HEK293 (cell line): ENCODE data around the gene FDX1.

ENCODE experiments used
- CTCF ChIA-PET: fragments of 350-600 bp; formaldehyde crosslinking; extraction: SDS; loops from one replicate; lab custom pipeline; 2021; ENCODE audit warnings: antibody characterized with exemption; lab: Yijun Ruan, JAX
- POLR2A ChIA-PET: fragments of 300-600 bp; formaldehyde crosslinking; extraction: SDS; loops from one replicate; lab custom pipeline; 2020; ENCODE audit warnings: antibody characterized with exemption, inconsistent platforms; lab: Yijun Ruan, JAX
- H3K27ac ChIP-seq: fragments of 200-500 bp; sonication (Bioruptor generic); 2 replicates; pipeline ENCODE4 v1.5.1; 2014; ENCODE audit warnings: low read depth, low read length, control low read depth, inconsistent platforms; ENCODE audit errors: extremely low read depth
- H3K36me3 ChIP-seq, 2 experiments: fragments of 200-500 bp in 1 of 2; sonication (Bioruptor generic) in 1 of 2; 1 replicate in 1 of 2; 2 replicates in 1 of 2; pipeline ENCODE4 v1.5.1; 2014 to 2017; ENCODE audit warnings: inconsistent platforms in 2 of 2, low read length in 2 of 2; ENCODE audit not compliant: control insufficient read depth in 2 of 2, insufficient read depth in 1 of 2
- H3K4me1 ChIP-seq: fragments of 200-500 bp; sonication (Bioruptor generic); 2 replicates; pipeline ENCODE4 v1.5.1; 2014; ENCODE audit warnings: mild to moderate bottlenecking, low read length, inconsistent platforms; ENCODE audit not compliant: control insufficient read depth, insufficient read depth
- H3K4me3 ChIP-seq: 2 replicates; pipeline ENCODE4 v1.5.1; 2011; ENCODE audit warnings: low read depth, mild to moderate bottlenecking, control low read depth, low read length, moderate library complexity
- H3K9me3 ChIP-seq: fragments of 200-500 bp; sonication (Bioruptor generic); 2 replicates; pipeline ENCODE4 v1.5.1; 2014; ENCODE audit warnings: low read depth, low read length, inconsistent platforms; ENCODE audit not compliant: control insufficient read depth, insufficient read depth
- BCL6B ChIP-seq: fragments of 450-650 bp; formaldehyde crosslinking; IDR thresholded peaks from 2 replicates; pipeline ENCODE4 v1.5.1; 2017; ENCODE audit warnings: missing biosample characterization, missing genetic modification characterization
- FEZF1 ChIP-seq: fragments of 450-650 bp; formaldehyde crosslinking; IDR thresholded peaks from 2 replicates; pipeline ENCODE4 v1.5.1; 2016; ENCODE audit warnings: missing biosample characterization, missing genetic modification characterization
- HIC1 ChIP-seq: fragments of 450-650 bp; formaldehyde crosslinking; IDR thresholded peaks from 2 replicates; pipeline ENCODE4 v1.5.1; 2016; ENCODE audit warnings: missing biosample characterization, missing genetic modification characterization
- IKZF3 ChIP-seq: fragments of 450-650 bp; IDR thresholded peaks from 2 replicates; pipeline ENCODE4 v1.5.0; 2018; ENCODE audit warnings: missing biosample characterization, mild to moderate bottlenecking, missing genetic modification characterization, moderate library complexity
- PRDM10 ChIP-seq: fragments of 450-650 bp; formaldehyde crosslinking; IDR thresholded peaks from 2 replicates; pipeline ENCODE4 v1.5.1; 2016; ENCODE audit warnings: missing biosample characterization, missing genetic modification characterization
- ZFP69B ChIP-seq: fragments of 450-650 bp; formaldehyde crosslinking; IDR thresholded peaks from 2 replicates; pipeline ENCODE4 v1.5.1; 2016; ENCODE audit warnings: missing biosample characterization, missing genetic modification characterization
- ZIC2 ChIP-seq: fragments of 450-650 bp; formaldehyde crosslinking; IDR thresholded peaks from 2 replicates; pipeline ENCODE4 v1.5.1; 2016; ENCODE audit warnings: missing biosample characterization, missing genetic modification characterization
- ZNF169 ChIP-seq: fragments of 450-650 bp; formaldehyde crosslinking; IDR thresholded peaks from 2 replicates; pipeline ENCODE4 v1.5.1; 2016; ENCODE audit warnings: missing biosample characterization, missing genetic modification characterization
- ZNF175 ChIP-seq: fragments of 450-650 bp; formaldehyde crosslinking; IDR thresholded peaks from 2 replicates; pipeline ENCODE4 v1.5.1; 2016; ENCODE audit warnings: missing biosample characterization, missing genetic modification characterization
- ZNF280C ChIP-seq: fragments of 450-650 bp; formaldehyde crosslinking; IDR thresholded peaks from 2 replicates; pipeline ENCODE4 v1.5.1; 2016; ENCODE audit warnings: missing biosample characterization, missing genetic modification characterization
- ZNF629 ChIP-seq: fragments of 450-650 bp; formaldehyde crosslinking; IDR thresholded peaks from 2 replicates; pipeline ENCODE4 v1.5.1; 2017; ENCODE audit warnings: missing biosample characterization, missing genetic modification characterization
- ZNF660 ChIP-seq: fragments of 450-650 bp; IDR thresholded peaks from 2 replicates; pipeline ENCODE4 v1.5.1; 2018; ENCODE audit warnings: missing biosample characterization, mild to moderate bottlenecking, missing genetic modification characterization
- ZNF707 ChIP-seq: fragments of 450-650 bp; formaldehyde crosslinking; IDR thresholded peaks from 2 replicates; pipeline ENCODE4 v1.5.1; 2016; ENCODE audit warnings: missing biosample characterization, missing genetic modification characterization
- ZNF76 ChIP-seq: fragments of 450-650 bp; formaldehyde crosslinking; IDR thresholded peaks from 2 replicates; pipeline ENCODE4; 2016; ENCODE audit warnings: low read depth, missing biosample characterization, missing genetic modification characterization, borderline replicate concordance
- ZNF777 ChIP-seq: fragments of 450-650 bp; formaldehyde crosslinking; IDR thresholded peaks from 2 replicates; pipeline ENCODE4 v1.5.1; 2017; ENCODE audit warnings: missing biosample characterization, missing genetic modification characterization, borderline replicate concordance
- ZNF791 ChIP-seq: fragments of 450-650 bp; formaldehyde crosslinking; IDR thresholded peaks from 2 replicates; pipeline ENCODE4 v1.5.1; 2016; ENCODE audit warnings: missing biosample characterization, missing genetic modification characterization
- ZNF837 ChIP-seq: fragments of 450-650 bp; formaldehyde crosslinking; IDR thresholded peaks from 2 replicates; pipeline ENCODE4 v1.5.1; 2016; ENCODE audit warnings: missing biosample characterization, missing genetic modification characterization
- ZSCAN4 ChIP-seq: fragments of 450-650 bp; formaldehyde crosslinking; IDR thresholded peaks from 2 replicates; pipeline ENCODE4 v1.5.1; 2017; ENCODE audit warnings: missing biosample characterization, missing genetic modification characterization
- ZXDB ChIP-seq: fragments of 450-650 bp; formaldehyde crosslinking; IDR thresholded peaks from 2 replicates; pipeline ENCODE4 v1.5.1; 2016; ENCODE audit warnings: missing biosample characterization, missing genetic modification characterization

Gene FDX1

GRCh38 chr11:110492321-110492685, 62.6 kb downstream of the FDX1 start (continued):
- no peak for TF ChIP-seq ZNF707 (tag by site-specific recombination)
- no peak for TF ChIP-seq FEZF1 (tag by site-specific recombination)
- no peak for TF ChIP-seq ZXDB (tag by site-specific recombination)

- TF ChIP-seq ZNF76 (tag by site-specific recombination) = no peak
- TF ChIP-seq ZNF837 = no peak
- no peak for TF ChIP-seq ZNF791 (tag by site-specific recombination)
- TF ChIP-seq, all 188 proteins: peak for 0
- no peaks in the 10 kb centered on the region for H3K36me3 ChIP-seq
- H3K4me1 ChIP-seq = no peaks in the 10 kb centered on the region
- CTCF ChIA-PET = interaction anchor here (2.2 kb wide), 1 partner anchor 14 kb away, joined by 7 read pairs; no protein-coding TSS in a partner anchor
- H3K27ac ChIP-seq = no peak overlapping the region
- H3K9me3 ChIP-seq = no peaks in the 10 kb centered on the region
- POLR2A ChIA-PET = no interaction called here
- H3K4me3 ChIP-seq = no peak overlapping the region
Observed at GRCh38 chr11:110493346-110493745, 63.6 kb downstream of the FDX1 start.

GRCh38 chr11:110497231-110497978, 67.7 kb downstream of the FDX1 start:
- Histone ChIP-seq H3K27ac (no peak overlapping the region), H3K9me3 (no peaks in the 10 kb centered on the region), H3K4me1 (no peaks in the 10 kb centered on the region), H3K4me3 (no peak overlapping the region), H3K36me3 (no peaks in the 10 kb centered on the region)
- ChIA-PET POLR2A (no interaction called here), CTCF (interaction anchor here (0.6 kb wide), 1 partner anchor 10 kb away, joined by 3 read pairs; no protein-coding TSS in a partner anchor)
- TF ChIP-seq ZNF175 (tag by site-specific recombination) = no peak
- no peak for TF ChIP-seq ZNF660 (tag by site-specific recombination)
- no peak for TF ChIP-seq ZNF169 (tag by site-specific recombination)
- no peak for TF ChIP-seq PRDM10 (tag by site-specific recombination)
- TF ChIP-seq ZFP69B (tag by site-specific recombination) = no peak

GRCh38 chr11:110501428-110501827, 71.7 kb downstream of the FDX1 start:
- no peak overlapping the region for H3K4me3 ChIP-seq
- no peak for TF ChIP-seq HIC1 (tag by site-specific recombination)
- no peak for TF ChIP-seq ZSCAN4 (tag by site-specific recombination)
- no peak for TF ChIP-seq ZNF280C (tag by site-specific recombination)
- no peak for TF ChIP-seq BCL6B (tag by site-specific recombination)
- no peak for TF ChIP-seq ZIC2 (tag by site-specific recombination)
- TF ChIP-seq IKZF3 (tag by site-specific recombination) = no peak
- TF ChIP-seq ZNF629 = no peak
- TF ChIP-seq ZNF777 (tag by site-specific recombination) = no peak
- TF ChIP-seq FEZF1 (tag by site-specific recombination) = no peak

More at GRCh38 chr11:110501428-110501827, 71.7 kb downstream of the FDX1 start:
- CTCF ChIA-PET = no interaction called here
- no peaks in the 10 kb centered on the region for H3K4me1 ChIP-seq
- no peaks in the 10 kb centered on the region for H3K36me3 ChIP-seq
- H3K9me3 ChIP-seq = no peaks in the 10 kb centered on the region
- POLR2A ChIA-PET = no interaction called here
- no peak overlapping the region for H3K27ac ChIP-seq
